ENCODE measurements around the gene WNT7A. TPM values are rescaled to one million over a fixed set of nuclear protein-coding genes. Genes with fewer than 3 reads are reported as not detected.

WNT7A gene
- total and polyA plus RNA-seq, 2 donors (not counting 1 experiment from before 2014, with no cell fraction given): not detected

GRCh38 chr3:13863382-13863952 lies 16.4 kb downstream of the WNT7A start:
- Mint-ChIP-seq H3K27ac (no peak overlapping the region), H3K9me3 (ENCODE audit: insufficient read depth) (no peaks in the 10 kb centered on the region), H3K4me1 (no peaks in the 10 kb centered on the region), H3K4me3 (no peak overlapping the region), H3K27me3 (peaks cover 64% of the 10 kb centered on the region)
- Histone ChIP-seq H3K79me2 (ENCODE audit: control insufficient read depth, insufficient read depth, low read length) (no peaks in the 10 kb centered on the region), H3K4me3 (ENCODE audit: control extremely low read depth in 1 of 5, extremely low read depth in 1 of 5, insufficient read depth in 1 of 5, low read depth in 2 of 5, low read length in 4 of 5) (no peak overlapping the region), H3K4me2 (replicated peaks; ENCODE audit: low read depth, low read length, poor library complexity, severe bottlenecking) (no peak overlapping the region), H3K4me1 (ENCODE audit: control insufficient read depth in 2 of 2, insufficient read depth in 2 of 2, low read length in 2 of 2) (no peaks in the 10 kb centered on the region), H3K9ac (ENCODE audit: low read length) (no peak overlapping the region), H2AFZ (ENCODE audit: insufficient read depth, low read depth, low read length, poor library complexity, severe bottlenecking) (no peak overlapping the region), H3K27ac (ENCODE audit: low read length in 2 of 2) (no peak overlapping the region), H3K27me3 (replicated peaks in 1 of 4; ENCODE audit: control extremely low read depth in 1 of 4, control insufficient read depth in 3 of 4, insufficient read depth in 4 of 4, low read length in 3 of 4) (peaks cover 0 to 31% (median 0%) of the 10 kb centered on the region in 4 experiments), H3K9me3 (ENCODE audit: control extremely low read depth in 1 of 3, control insufficient read depth in 2 of 3, insufficient read depth in 1 of 3, low read length in 2 of 3) (peaks cover 0 to 7% (median 0%) of the 10 kb centered on the region in 3 donors), H4K20me1 (ENCODE audit: control insufficient read depth, insufficient read depth, low read length, poor library complexity, severe bottlenecking) (no peaks in the 10 kb centered on the region), H3K36me3 (replicated peaks in 1 of 2; ENCODE audit: control extremely low read depth in 1 of 2, control insufficient read depth in 1 of 2, extremely low read depth in 1 of 2, insufficient read depth in 2 of 2, low read length in 1 of 2) (no peaks in the 10 kb centered on the region)
- ATAC-seq (ENCODE audit: low read depth): no peak
- TF ChIP-seq CTCF (IDR thresholded peaks at IDR 0.05) (no peak), EZH2 (IDR thresholded peaks at IDR 0.05; ENCODE audit: borderline replicate concordance, insufficient read depth, low read depth, low read length, poor library complexity, severe bottlenecking) (no peak)
- no peak for DNase-seq
- intact Hi-C loops (cut with micrococcal nuclease): no loop called here
- WGBS (ENCODE audit: insufficient coverage): 88% methylated on average over 6 of the region's 6 CpGs
- CTCF ChIA-PET: no interaction called here
- POLR2A ChIA-PET: no interaction called here

DNA sequence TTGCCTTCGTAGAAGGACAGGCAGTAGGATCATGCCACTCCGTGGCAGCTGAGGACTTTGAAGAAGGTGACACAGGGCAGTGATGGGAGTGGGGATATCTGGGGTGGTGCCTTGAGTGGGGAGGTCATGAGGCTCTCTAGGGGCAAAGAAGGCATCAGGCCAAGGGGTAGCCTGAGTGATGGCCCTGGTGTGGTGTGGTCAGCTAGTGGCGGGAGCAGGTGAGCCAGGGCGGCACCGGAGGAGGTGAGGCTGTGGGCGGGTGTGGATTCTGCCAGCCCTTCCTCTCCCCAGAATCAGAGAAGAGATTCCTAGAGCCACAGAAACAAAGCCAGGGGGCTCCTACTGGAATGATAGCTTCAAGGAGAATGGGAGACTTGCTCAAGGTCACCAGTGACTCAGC lies 18.4 kb downstream of the WNT7A start:
- TF ChIP-seq CTCF (IDR thresholded peaks at IDR 0.05) (no peak), EZH2 (IDR thresholded peaks at IDR 0.05; ENCODE audit: borderline replicate concordance, insufficient read depth, low read depth, low read length, poor library complexity, severe bottlenecking) (no peak)
- Histone ChIP-seq H2AFZ (ENCODE audit: insufficient read depth, low read depth, low read length, poor library complexity, severe bottlenecking) (no peak overlapping the region), H3K4me3 (ENCODE audit: control extremely low read depth in 1 of 5, extremely low read depth in 1 of 5, insufficient read depth in 1 of 5, low read depth in 2 of 5, low read length in 4 of 5) (no peak overlapping the region), H3K4me1 (ENCODE audit: control insufficient read depth in 2 of 2, insufficient read depth in 2 of 2, low read length in 2 of 2) (no peaks in the 10 kb centered on the region), H3K27ac (ENCODE audit: low read length in 2 of 2) (no peak overlapping the region), H3K79me2 (ENCODE audit: control insufficient read depth, insufficient read depth, low read length) (no peaks in the 10 kb centered on the region), H4K20me1 (ENCODE audit: control insufficient read depth, insufficient read depth, low read length, poor library complexity, severe bottlenecking) (no peaks in the 10 kb centered on the region), H3K36me3 (replicated peaks in 1 of 2; ENCODE audit: control extremely low read depth in 1 of 2, control insufficient read depth in 1 of 2, extremely low read depth in 1 of 2, insufficient read depth in 2 of 2, low read length in 1 of 2) (no peaks in the 10 kb centered on the region), H3K9me3 (ENCODE audit: control extremely low read depth in 1 of 3, control insufficient read depth in 2 of 3, insufficient read depth in 1 of 3, low read length in 2 of 3) (peaks cover 0 to 4% (median 0%) of the 10 kb centered on the region in 3 donors), H3K4me2 (replicated peaks; ENCODE audit: low read depth, low read length, poor library complexity, severe bottlenecking) (no peak overlapping the region), H3K9ac (ENCODE audit: low read length) (no peak overlapping the region), H3K27me3 (replicated peaks in 1 of 4; ENCODE audit: control extremely low read depth in 1 of 4, control insufficient read depth in 3 of 4, insufficient read depth in 4 of 4, low read length in 3 of 4) (peaks cover 0 to 36% (median 0%) of the 10 kb centered on the region in 4 experiments)
- ChIA-PET POLR2A (no interaction called here), CTCF (no interaction called here)
- Mint-ChIP-seq H3K27ac (no peak overlapping the region), H3K9me3 (ENCODE audit: insufficient read depth) (no peaks in the 10 kb centered on the region), H3K4me3 (no peak overlapping the region), H3K27me3 (peaks cover 66% of the 10 kb centered on the region), H3K4me1 (no peaks in the 10 kb centered on the region)
- WGBS (ENCODE audit: insufficient coverage): 81% methylated on average over 3 of the region's 6 CpGs
- intact Hi-C loops (cut with micrococcal nuclease): no loop called here
- DNase-seq (no peak), ATAC-seq (ENCODE audit: low read depth) (no peak)

All from B cell (primary cell).